HepG2 (cell line): ENCODE results near the gene GNL2. TPM values are rescaled to one million over a fixed set of nuclear protein-coding genes. Genes with fewer than 3 reads are reported as not detected.

ENCODE experiments used
- GATA4 ChIP-seq: sonication (generic); IDR thresholded peaks from 2 replicates; pipeline ENCODE4 v1.6.1; 2016; ENCODE audit warnings: antibody characterized with exemption, low read depth, borderline replicate concordance
- HES4 ChIP-seq: sonication (generic); formaldehyde crosslinking; IDR thresholded peaks from 2 replicates; pipeline ENCODE4 v1.9.0; 2021; ENCODE audit warnings: mild to moderate bottlenecking, missing genetic modification reagents, borderline replicate concordance
- KMT2A ChIP-seq: sonication (generic); formaldehyde crosslinking; IDR thresholded peaks from 2 replicates; pipeline ENCODE4 v1.4.0; 2020; ENCODE audit warnings: missing genetic modification reagents
- REPIN1 ChIP-seq: sonication (generic); formaldehyde crosslinking; IDR thresholded peaks from 2 replicates; pipeline ENCODE4 v1.8.0; 2022; ENCODE audit warnings: missing genetic modification reagents, low read depth, mild to moderate bottlenecking, borderline replicate concordance
- RFX5 ChIP-seq: IDR thresholded peaks from 2 replicates; pipeline ENCODE4 v1.6.1; 2011; ENCODE audit warnings: low read depth, low read length, improper control_type of control experiment
- TP53 ChIP-seq: sonication (generic); formaldehyde crosslinking; conservative IDR thresholded peaks from 2 replicates; pipeline ENCODE4 v1.4.0; 2020; ENCODE audit warnings: missing genetic modification reagents
- ZBTB42 ChIP-seq: sonication (generic); formaldehyde crosslinking; IDR thresholded peaks from 2 replicates; pipeline ENCODE4 v1.5.0; 2020; ENCODE audit warnings: mild to moderate bottlenecking, missing genetic modification reagents
- ZFX ChIP-seq: sonication (generic); formaldehyde crosslinking; IDR thresholded peaks from 2 replicates; pipeline ENCODE4 v1.4.0; 2020; ENCODE audit warnings: mild to moderate bottlenecking, low read depth, missing genetic modification reagents, moderate library complexity
- ZFYVE20 ChIP-seq: sonication (generic); formaldehyde crosslinking; IDR thresholded peaks from 2 replicates; pipeline ENCODE4 v1.8.0; 2023; ENCODE audit warnings: low read depth, mild to moderate bottlenecking, moderate library complexity, missing genetic modification reagents, borderline replicate concordance
- ZNF124 ChIP-seq: sonication (generic); formaldehyde crosslinking; IDR thresholded peaks from 2 replicates; pipeline ENCODE4 v1.4.0; 2020; ENCODE audit warnings: missing genetic modification reagents
- ZNF326 ChIP-seq: sonication (generic); formaldehyde crosslinking; IDR thresholded peaks from 2 replicates; pipeline ENCODE4 v1.4.0; 2020; ENCODE audit warnings: missing genetic modification reagents, borderline replicate concordance
- ZNF451 ChIP-seq: sonication (generic); formaldehyde crosslinking; IDR thresholded peaks from 2 replicates; pipeline ENCODE4 v1.5.0; 2020; ENCODE audit warnings: mild to moderate bottlenecking, missing genetic modification reagents
- ZNF772 ChIP-seq: sonication (generic); formaldehyde crosslinking; IDR thresholded peaks from 2 replicates; pipeline ENCODE4 v1.5.0; 2020; ENCODE audit warnings: mild to moderate bottlenecking, missing genetic modification reagents
- polyA plus RNA-seq, 8 experiments: library from polyadenylated mRNA; depleted of rRNA in 3 of 8; stranded (reverse) in 7 of 8; unstranded in 1 of 8; fragments of >200 nt; fragmentation: Illumina TruSeq in 4 of 8; extraction: Trizol in 4 of 8; gene quantifications; 2 replicates each; pipeline versions ENCODE4 v1.2.1 to v1.2.3, GENCODE V29; 2011 to 2016; ENCODE audit warnings: low read depth in 4 of 8, missing spikeins in 1 of 8, mixed read lengths in 1 of 8; ENCODE audit not compliant: insufficient read depth in 1 of 8
- total RNA-seq, 5 experiments: library from RNA; depleted of rRNA; stranded (reverse); fragments of >200 nt; fragmentation: Illumina TruSeq; extraction: Trizol; gene quantifications; 2 replicates each; pipeline ENCODE4 v1.2.3, GENCODE V29; 2016; ENCODE audit warnings: low read depth in 1 of 5
- TF ChIP-seq, protein P1 (sequence below): sonication (generic); formaldehyde crosslinking; IDR thresholded peaks from 2 replicates; pipeline ENCODE4 v1.8.0; 2022; ENCODE audit warnings: missing genetic modification reagents, mild to moderate bottlenecking, inconsistent platforms, borderline replicate concordance
- TF ChIP-seq, protein P2 (sequence below): sonication (generic); formaldehyde crosslinking; IDR thresholded peaks from 2 replicates; pipeline ENCODE4 v1.4.0; 2020; ENCODE audit warnings: missing genetic modification reagents
- TF ChIP-seq, protein P3 (sequence below): sonication (generic); formaldehyde crosslinking; IDR thresholded peaks from 2 replicates; pipeline ENCODE4 v1.9.0; 2022; ENCODE audit warnings: missing genetic modification reagents, mild to moderate bottlenecking, borderline replicate concordance
- TF ChIP-seq, protein P4 (sequence below): sonication (generic); formaldehyde crosslinking; IDR thresholded peaks from 2 replicates; pipeline ENCODE4 v1.4.0; 2020; ENCODE audit warnings: low read depth, mild to moderate bottlenecking, missing genetic modification reagents
- TF ChIP-seq, protein P5 (sequence below): sonication (generic); formaldehyde crosslinking; IDR thresholded peaks from 2 replicates; pipeline ENCODE4 v1.5.1; 2020; ENCODE audit warnings: mild to moderate bottlenecking, missing genetic modification reagents, moderate library complexity

The GNL2 gene
- total and polyA plus RNA-seq, 2 of the 13 experiments (the other 11 are each of a cell fraction or from before 2014, with no cell fraction given): 32.1 to 72.1 TPM

DNA sequence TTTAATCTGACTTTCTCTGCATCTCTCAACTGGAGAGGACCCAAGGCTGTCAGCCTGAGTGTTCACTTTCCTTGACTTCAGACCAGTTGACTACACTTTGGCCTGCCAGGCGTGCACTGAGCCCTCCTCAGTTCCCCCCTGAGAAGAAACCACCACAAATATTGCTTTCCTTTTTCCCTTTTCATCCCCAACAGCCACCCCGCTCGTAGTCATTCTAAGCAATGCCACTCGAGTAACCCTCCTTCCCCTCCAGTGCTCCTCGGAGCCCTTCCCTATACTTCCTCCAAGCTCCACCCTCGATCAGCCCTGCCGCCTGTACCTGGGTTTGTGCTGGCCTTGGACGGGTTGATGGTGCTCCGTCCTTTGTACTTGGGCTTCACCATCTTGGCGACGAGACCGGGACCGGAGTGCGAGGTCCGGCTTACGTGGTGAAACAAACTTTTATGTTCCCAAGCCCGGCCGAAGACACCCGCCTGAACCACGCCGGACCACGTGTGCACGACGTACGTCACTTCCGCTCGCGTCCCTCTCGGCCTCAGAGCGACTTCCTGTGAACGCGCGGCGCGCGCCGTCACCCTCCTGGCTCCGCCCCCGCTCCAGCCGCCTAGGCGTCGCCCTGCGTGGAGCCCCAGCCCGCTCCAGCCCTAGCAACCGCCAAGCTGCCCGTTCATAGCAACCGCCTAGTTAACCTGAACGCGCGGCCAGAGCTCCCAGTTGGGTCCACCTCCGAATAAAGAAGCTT lies at the start of gene GNL2 (continued):
- peak; percentile 71 for TF ChIP-seq ZFX (CRISPR knock-in tag)
- no peak for TF ChIP-seq TP53 (CRISPR knock-in tag)
- TF ChIP-seq, protein P1, sequence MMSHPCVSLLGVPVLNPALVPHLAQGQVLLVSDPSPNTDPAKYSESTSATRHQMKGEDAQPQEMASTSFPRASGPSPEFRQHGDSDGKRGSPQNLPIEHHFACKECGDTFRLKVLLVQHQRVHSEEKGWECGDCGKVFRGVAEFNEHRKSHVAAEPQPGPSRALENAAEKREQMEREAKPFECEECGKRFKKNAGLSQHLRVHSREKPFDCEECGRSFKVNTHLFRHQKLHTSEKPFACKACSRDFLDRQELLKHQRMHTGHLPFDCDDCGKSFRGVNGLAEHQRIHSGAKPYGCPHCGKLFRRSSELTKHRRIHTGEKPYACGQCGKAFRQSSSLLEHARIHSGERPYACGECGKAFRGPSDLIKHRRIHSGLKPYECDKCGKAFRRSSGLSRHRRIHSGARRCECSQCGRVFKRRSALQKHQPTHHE (CRISPR knock-in tag): peak; percentile 42; the same call in 1 of the 2 replicates
- TF ChIP-seq, protein P2, sequence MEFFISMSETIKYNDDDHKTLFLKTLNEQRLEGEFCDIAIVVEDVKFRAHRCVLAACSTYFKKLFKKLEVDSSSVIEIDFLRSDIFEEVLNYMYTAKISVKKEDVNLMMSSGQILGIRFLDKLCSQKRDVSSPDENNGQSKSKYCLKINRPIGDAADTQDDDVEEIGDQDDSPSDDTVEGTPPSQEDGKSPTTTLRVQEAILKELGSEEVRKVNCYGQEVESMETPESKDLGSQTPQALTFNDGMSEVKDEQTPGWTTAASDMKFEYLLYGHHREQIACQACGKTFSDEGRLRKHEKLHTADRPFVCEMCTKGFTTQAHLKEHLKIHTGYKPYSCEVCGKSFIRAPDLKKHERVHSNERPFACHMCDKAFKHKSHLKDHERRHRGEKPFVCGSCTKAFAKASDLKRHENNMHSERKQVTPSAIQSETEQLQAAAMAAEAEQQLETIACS (CRISPR knock-in tag): peak; percentile 97
- TF ChIP-seq ZNF772 (CRISPR knock-in tag): peak; percentile 86
- TF ChIP-seq, protein P3, sequence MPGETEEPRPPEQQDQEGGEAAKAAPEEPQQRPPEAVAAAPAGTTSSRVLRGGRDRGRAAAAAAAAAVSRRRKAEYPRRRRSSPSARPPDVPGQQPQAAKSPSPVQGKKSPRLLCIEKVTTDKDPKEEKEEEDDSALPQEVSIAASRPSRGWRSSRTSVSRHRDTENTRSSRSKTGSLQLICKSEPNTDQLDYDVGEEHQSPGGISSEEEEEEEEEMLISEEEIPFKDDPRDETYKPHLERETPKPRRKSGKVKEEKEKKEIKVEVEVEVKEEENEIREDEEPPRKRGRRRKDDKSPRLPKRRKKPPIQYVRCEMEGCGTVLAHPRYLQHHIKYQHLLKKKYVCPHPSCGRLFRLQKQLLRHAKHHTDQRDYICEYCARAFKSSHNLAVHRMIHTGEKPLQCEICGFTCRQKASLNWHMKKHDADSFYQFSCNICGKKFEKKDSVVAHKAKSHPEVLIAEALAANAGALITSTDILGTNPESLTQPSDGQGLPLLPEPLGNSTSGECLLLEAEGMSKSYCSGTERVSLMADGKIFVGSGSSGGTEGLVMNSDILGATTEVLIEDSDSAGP: peak; percentile 83; the same call in 1 of the 2 replicates
- peak; percentile 59; the same call in 1 of the 2 replicates for TF ChIP-seq GATA4
- no peak for TF ChIP-seq ZNF326
- TF ChIP-seq REPIN1 (CRISPR knock-in tag): peak; percentile 47; the same call in 1 of the 2 replicates
- no peak for TF ChIP-seq ZFYVE20 (CRISPR knock-in tag)
- no peak; the same call in none of the 2 replicates for TF ChIP-seq KMT2A (CRISPR knock-in tag)
- TF ChIP-seq RFX5: 0 out of 2 replicates have a peak, but pooled peaks have one; percentile 25
- TF ChIP-seq, protein P4, sequence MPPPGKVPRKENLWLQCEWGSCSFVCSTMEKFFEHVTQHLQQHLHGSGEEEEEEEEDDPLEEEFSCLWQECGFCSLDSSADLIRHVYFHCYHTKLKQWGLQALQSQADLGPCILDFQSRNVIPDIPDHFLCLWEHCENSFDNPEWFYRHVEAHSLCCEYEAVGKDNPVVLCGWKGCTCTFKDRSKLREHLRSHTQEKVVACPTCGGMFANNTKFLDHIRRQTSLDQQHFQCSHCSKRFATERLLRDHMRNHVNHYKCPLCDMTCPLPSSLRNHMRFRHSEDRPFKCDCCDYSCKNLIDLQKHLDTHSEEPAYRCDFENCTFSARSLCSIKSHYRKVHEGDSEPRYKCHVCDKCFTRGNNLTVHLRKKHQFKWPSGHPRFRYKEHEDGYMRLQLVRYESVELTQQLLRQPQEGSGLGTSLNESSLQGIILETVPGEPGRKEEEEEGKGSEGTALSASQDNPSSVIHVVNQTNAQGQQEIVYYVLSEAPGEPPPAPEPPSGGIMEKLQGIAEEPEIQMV: no peak
- TF ChIP-seq ZNF124: no peak
- TF ChIP-seq ZBTB42 (CRISPR knock-in tag): no peak
- TF ChIP-seq HES4 (CRISPR knock-in tag): 0 out of 2 replicates have a peak, but pooled peaks have one; percentile 23
- TF ChIP-seq, protein P5, sequence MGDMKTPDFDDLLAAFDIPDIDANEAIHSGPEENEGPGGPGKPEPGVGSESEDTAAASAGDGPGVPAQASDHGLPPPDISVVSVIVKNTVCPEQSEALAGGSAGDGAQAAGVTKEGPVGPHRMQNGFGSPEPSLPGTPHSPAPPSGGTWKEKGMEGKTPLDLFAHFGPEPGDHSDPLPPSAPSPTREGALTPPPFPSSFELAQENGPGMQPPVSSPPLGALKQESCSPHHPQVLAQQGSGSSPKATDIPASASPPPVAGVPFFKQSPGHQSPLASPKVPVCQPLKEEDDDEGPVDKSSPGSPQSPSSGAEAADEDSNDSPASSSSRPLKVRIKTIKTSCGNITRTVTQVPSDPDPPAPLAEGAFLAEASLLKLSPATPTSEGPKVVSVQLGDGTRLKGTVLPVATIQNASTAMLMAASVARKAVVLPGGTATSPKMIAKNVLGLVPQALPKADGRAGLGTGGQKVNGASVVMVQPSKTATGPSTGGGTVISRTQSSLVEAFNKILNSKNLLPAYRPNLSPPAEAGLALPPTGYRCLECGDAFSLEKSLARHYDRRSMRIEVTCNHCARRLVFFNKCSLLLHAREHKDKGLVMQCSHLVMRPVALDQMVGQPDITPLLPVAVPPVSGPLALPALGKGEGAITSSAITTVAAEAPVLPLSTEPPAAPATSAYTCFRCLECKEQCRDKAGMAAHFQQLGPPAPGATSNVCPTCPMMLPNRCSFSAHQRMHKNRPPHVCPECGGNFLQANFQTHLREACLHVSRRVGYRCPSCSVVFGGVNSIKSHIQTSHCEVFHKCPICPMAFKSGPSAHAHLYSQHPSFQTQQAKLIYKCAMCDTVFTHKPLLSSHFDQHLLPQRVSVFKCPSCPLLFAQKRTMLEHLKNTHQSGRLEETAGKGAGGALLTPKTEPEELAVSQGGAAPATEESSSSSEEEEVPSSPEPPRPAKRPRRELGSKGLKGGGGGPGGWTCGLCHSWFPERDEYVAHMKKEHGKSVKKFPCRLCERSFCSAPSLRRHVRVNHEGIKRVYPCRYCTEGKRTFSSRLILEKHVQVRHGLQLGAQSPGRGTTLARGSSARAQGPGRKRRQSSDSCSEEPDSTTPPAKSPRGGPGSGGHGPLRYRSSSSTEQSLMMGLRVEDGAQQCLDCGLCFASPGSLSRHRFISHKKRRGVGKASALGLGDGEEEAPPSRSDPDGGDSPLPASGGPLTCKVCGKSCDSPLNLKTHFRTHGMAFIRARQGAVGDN (CRISPR knock-in tag): peak; percentile 98
- 0 out of 2 replicates have a peak, but pooled peaks have one; percentile 21 for TF ChIP-seq ZNF451 (CRISPR knock-in tag)
